Prostate gland (tissue), 2 donors: ENCODE measurements around the gene PDP2.

ENCODE experiments used
- CTCF ChIP-seq, 4 experiments: fragments of 200-600 bp in 2 of 4; fragments of 450-650 bp in 2 of 4; sonication (generic) in 2 of 4; IDR thresholded peaks; 1 replicate in 3 of 4; 2 replicates in 1 of 4; pipeline ENCODE4 v1.5.1; 2016 to 2019; ENCODE audit warnings: antibody characterized with exemption in 4 of 4, mild to moderate bottlenecking in 2 of 4, moderate library complexity in 2 of 4
- POLR2A ChIP-seq: fragments of 450-650 bp; IDR thresholded peaks from one replicate; pipeline ENCODE4 v1.6.1; 2016; ENCODE audit warnings: antibody characterized with exemption, mild to moderate bottlenecking
- POLR2AphosphoS5 ChIP-seq: sonication (generic); formaldehyde crosslinking; IDR thresholded peaks from one replicate; pipeline ENCODE4 v1.6.1; 2017; ENCODE audit warnings: antibody characterized with exemption

- no peak for TF ChIP-seq CTCF (IDR thresholded peaks at IDR 0.05)
- TF ChIP-seq POLR2AphosphoS5: no peak
- TF ChIP-seq POLR2A: no peak
Measured at GRCh38 chr16:66895689-66895979, 15.3 kb downstream of the PDP2 start.
